Stimulated activated CD8-positive, alpha-beta memory T cell treated with anti-CD3 and anti-CD28 coated beads, Interleukin-15, amount 100 ng/mL, for 24 hours (primary cell): ENCODE data around the gene CYP3A7.
"Not testable (repeated sequence)": the region's sequence is repeated elsewhere in the genome, so short reads cannot be mapped to it uniquely, and the experiment has no call there.

Source experiments
- DNase-seq: peaks from one replicate; pipeline ENCODE4 v3.0.0-alpha.2; 2020; ENCODE audit warnings: low read depth

CYP3A7 gene

DNA sequence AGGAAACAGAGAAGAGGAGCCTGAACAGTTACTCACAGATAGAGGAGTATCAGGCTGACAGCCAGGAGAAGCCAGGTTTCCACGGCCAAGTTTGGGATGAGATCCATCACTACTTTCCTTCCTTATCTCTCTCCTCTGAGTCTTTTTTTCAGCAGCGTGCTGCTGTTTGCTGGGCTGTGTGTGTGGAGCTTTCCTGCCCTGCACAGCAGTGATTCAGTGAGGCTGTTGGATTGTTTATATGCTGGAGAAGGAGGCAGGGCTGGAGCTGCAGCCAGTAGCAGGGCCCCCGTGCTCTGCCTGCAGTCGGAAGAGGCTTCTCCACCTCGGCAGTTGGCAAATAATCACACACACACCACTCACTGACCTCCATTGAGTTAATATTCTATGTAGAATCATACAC lies at the start of gene CYP3A7:
Gene CYP3A7 (minus strand): TSS at position 210 of the 400 bp plus-strand sequence. CDS start 103 bp downstream, at position 107.
- no peak for DNase-seq

DNA sequence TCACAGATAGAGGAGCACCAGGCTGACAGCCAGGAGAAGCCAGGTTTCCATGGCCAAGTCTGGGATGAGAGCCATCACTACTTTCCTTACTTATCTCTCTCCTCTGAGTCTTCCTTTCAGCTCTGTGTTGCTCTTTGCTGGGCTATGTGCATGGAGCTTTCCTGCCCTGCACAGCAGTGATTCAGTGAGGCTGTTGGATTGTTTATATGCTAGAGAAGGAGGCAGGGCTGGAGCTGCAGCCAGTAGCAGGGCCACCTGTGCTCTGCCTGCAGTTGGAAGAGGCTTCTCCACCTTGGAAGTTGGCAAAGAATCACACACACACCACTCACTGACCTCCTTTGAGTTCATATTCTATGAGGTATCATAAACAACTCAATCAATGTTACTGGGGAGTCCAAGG lies 49.0 kb upstream of the CYP3A7 start, which contains the start of gene CYP3A4:
Gene CYP3A4 (minus strand): TSS at position 178 of the 400 bp plus-strand sequence. CDS start 103 bp downstream, at position 75.
- DNase-seq: no peak

DNA sequence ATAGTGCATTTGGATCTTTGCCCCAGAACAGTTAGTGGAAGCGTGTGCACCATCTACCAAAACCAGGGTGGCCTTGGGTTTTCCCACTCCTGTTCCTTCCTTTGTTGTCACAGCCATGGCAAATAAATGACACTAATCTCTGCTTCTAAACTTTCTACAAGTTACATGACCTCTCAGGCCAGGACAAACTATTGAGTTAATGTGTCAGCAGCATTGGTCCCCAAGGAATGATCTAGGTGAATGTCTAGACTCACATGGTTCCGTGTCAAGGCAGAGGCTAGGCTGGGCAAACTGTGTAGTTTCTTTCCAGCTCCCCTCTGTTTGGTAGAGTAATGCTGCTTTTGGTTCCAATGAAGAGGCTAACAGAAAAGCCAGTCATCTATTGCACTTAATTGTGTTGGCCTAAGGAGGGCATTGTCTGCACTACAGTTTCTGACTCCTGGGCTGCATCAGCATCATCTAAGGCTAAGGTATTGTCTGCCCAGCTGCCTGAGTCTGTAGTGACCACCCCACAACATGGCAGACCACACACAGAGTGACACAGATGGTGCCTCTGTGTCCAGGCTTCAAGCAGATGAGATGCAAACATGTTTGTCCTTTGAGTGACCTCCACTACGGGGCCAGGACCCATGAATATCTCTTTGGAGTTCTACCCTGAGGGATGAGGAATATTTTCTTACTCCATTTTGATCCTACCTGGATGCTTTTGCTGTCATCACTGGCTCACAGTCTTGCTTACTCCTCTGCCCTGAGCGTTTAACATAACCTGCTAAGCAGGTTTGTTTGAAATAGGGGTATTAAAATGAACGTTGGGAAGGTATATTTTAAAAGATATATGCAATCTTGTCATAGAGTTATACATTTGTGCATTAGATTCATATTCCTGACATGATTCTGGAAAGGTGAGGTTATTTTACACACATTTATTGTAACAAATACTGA lies 47.3 kb upstream of the CYP3A7 start:
- DNase-seq: no peak

DNA sequence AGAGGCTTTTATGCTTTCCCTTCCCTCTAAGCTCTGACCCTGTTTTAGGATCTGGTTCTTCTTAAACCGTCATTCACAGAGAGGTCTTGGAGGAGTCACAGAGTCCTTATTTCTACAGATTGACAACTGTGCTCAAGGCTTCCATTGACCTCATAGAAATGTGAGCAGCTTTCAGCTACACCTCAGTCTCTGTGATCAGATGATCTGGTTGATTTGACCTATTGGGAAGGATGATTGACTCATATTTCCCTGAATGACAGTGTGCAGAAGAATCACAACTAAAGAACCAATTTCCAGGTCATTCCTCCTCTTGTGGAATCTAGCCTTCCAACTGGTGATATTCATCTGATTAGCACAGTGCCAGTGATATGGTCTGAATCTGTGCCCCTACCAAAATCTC lies 45.6 kb upstream of the CYP3A7 start:
- no peak for DNase-seq

DNA sequence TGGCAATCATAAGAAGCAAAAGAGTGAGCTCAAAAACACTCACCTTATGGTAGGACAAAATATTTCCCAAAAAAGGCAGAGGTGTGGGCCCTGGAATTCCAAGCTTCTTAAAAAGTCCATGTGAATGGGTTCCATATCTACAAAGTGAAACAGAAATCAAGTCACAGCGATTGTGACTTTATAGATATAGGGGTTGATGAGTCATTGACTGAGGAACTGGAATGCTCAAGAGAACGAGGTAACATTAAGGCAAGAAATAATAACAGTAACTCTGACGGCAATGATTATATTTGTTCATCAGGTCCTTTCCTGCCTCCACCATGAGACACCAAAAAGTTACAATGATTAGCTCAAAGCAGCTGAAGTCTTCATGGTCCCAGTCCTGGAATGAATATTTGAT lies 45.0 kb upstream of the CYP3A7 start:
- no peak for DNase-seq

DNA sequence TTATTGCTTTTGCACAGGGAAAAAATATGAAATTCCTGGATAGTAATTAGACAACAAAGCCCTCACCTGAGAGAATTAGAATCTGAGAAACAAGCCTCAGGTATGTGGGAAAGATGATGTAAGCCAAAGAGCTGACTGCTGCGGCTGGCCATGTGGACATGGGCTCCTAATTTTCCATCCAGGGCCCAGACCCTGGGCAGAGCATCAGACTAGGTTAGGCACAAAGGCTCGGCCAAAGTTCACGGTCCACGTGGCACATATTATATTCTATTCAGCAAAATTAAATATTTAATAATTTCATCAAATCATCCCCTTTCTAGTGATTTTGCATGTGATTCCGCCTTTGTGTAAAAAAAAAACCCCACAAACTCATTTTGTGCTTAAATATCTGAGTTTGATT lies 43.9 kb upstream of the CYP3A7 start:
- no peak for DNase-seq

DNA sequence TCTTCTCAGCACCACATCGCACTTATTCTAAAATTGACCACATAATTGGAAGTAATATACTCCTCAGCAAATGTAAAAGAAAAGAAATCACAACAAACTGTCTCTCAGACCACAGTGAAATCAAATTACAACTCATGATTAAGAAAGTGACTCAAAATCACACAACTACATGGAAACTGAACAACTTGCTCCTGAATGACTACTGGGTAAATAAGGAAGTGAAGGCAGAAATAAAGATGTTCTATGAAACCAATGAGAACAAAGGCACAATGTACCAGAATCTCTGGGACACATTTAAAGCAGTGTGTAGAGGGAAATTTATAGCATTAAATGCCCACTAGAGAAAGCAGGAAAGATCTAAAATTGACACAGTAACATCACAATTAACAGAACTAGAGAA lies 38.4 kb upstream of the CYP3A7 start:
- DNase-seq: not testable (repeated sequence)

DNA sequence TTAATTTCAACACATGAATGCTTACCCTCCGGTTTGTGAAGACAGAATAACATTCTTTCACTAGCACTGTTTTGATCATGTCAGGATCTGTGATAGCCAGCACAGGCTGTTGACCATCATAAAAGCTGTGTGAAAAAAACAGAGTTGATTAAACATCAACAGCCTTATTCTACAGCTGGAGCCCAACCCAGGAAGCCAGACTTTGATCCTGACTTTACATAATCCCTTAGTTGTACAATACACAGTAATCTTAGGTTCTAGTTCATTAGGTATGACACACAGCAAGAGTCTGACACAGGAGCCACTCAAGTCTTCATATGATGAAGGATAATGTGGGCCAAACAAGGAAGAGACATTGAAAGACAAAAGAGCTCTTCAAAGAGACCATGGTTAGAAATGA lies 37.6 kb upstream of the CYP3A7 start:
- DNase-seq: no peak

DNA sequence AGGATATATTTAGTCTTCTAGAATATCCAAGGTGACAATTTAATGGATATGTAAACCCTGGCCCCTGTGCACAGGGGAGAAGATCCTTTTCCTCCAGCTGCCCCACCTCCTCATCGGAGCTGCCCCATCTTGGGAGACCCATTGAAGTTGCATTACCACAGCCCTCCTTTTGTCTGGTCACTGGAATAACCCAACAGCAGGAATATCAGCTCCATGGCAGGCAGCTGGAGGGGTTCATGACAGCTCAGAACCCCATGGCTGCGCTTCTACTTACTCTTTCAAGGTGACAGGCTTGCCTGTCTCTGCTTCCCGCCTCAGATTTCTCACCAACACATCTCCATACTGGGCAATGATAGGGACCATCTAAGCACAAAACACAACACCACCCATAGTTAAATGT lies 34.5 kb upstream of the CYP3A7 start:
- DNase-seq: not testable (repeated sequence)

DNA sequence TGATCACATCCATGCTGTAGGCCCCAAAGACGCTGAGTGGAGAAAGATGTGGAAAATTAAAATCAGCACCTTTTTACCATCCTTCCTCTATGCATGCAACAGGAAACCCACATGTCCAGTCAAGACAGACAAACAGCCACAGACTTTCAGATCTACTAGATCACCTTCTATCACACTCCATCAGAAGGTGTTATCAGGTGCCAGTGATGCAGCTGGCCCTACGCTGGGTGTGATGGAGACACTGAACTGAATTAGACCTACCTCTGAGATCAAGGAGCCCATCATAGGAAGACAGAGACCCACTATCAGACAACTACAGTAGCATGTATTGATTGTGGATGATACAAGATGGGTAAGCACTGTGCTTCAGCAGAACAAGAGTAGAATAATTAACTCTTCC lies 33.5 kb upstream of the CYP3A7 start:
- no peak for DNase-seq

DNA sequence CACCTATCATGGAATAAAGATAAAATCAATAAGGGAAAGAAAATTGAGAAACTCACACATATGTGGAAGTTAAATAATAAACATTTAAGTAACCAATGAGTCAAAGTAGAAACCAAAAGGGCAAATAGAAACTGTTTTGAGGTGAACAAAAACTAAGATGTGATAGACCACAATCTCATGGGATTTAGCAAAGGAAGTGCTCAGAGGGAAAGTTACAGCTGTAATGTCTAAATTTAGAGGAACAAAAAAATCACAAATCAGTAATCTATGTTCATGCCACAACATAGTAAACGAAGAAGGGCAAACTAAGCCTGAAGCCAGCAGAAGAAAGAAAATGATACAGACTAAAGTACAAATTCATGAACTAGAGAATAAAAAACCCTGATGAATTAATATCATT lies 32.7 kb upstream of the CYP3A7 start:
- no peak for DNase-seq

DNA sequence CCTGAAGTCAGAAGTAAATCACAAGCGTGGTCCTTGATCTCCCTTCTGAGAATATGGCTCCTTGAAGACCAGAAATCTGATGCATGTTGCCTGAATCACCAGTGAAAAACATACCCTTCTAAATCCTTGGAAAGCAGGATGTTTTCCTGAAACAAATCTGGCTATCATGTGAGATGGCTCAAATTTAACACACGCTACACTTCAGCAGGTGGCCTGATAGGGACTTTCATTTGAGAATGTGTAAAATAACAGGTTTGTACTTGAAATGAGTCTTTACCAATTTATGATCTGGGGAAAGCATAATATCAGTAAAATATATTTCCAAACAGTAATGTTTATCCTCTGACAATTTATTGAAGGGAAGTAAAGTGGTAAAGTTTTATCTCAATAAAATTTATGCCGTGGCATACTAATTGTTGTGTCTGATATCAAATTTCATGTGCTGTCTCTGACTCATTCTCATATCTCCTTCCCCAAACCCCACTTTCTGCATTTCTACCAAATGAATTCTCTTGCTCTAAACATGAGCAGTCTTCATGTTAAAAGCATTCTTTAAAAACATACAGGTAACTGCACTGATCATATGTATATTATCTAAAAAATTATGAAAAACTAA lies 31.6 kb upstream of the CYP3A7 start:
- DNase-seq: no peak

DNA sequence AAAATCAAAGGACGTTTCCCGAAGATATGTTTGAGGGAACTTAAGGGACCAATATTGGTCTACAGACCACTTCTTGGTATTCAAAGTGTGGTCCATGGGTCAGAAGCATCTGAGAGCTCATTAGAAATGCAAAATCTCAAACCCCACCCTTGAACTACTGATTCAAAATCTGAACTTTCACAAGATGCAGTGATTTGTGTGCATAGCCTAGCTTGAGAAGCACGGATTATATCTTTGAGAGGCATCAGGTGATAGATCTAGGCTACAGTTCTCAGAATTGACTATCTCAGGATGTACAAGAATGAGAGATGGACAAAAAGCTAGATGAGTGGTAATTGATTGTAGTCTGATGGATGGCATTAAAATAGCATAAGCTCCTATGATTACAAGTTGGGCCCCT lies 29.5 kb upstream of the CYP3A7 start:
- no peak for DNase-seq

DNA sequence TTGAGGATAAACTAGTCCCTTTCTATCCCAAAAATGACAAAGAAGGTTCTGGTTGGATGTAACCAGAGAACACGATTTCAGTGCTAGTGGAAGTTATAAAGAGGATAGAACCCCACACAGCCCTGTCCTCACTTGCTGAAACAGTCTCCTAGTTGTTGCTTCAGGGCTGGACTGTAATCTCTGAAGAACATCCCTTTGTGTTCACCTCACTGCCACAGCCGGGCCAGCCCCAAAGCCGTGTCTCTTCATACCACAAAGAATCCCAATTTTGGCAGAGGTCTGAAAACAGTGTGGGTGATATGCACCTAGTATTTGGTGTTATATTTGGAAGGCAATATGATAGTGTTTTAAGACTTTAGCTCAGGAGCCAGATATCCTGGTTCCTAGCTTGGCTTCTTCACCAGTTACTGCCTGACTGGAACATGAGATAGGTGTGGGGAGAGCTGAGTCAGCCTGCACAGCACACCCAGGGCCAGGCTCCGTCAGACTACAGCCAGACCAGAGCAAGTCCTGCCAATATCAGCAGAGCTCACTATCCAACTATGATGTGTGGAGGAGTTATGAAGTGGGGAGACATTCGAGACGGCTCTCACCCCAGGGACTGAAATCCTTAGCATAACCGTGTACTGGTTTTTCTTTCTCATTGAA lies 27.8 kb upstream of the CYP3A7 start:
- no peak for DNase-seq

DNA sequence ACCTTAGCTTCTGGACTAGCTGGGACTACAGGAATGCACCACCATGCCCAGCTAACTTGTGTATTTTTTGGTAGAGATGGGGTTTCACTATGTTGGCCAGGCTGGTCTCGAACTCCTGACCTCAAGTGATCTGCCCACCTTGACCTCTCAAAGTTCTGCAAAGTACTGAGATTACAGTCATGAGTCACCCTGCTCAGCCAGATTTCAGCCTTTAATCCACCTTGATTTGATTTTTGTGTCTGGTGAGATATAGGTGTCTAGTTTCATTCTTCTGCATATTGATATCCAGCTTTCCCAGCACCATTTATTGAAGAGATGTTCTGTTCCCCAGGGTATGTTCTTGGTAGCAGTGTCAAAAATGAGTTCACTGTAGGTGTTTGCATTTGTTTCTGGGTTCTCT lies 20.1 kb upstream of the CYP3A7 start:
- no peak for DNase-seq

DNA sequence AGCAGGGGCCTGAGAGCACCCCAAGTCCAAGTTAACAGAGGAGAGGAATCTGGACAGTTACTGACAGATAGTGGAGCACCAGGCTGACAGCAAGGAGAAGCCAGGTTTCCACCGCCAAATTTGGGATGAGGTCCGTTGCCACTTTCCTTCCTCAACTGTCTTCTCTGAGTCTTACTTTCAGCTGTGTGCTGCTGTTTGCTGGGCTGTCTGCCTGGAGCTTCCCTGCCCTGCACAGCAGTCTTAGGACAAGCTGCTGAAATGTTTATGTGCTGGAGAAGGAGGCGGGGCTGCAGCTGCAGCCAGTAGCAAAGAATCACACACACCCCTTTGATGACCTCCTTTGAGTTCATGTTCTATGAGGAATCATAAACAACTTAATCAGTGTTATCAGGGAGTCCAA lies 17.4 kb upstream of the CYP3A7 start:
- DNase-seq: no peak

DNA sequence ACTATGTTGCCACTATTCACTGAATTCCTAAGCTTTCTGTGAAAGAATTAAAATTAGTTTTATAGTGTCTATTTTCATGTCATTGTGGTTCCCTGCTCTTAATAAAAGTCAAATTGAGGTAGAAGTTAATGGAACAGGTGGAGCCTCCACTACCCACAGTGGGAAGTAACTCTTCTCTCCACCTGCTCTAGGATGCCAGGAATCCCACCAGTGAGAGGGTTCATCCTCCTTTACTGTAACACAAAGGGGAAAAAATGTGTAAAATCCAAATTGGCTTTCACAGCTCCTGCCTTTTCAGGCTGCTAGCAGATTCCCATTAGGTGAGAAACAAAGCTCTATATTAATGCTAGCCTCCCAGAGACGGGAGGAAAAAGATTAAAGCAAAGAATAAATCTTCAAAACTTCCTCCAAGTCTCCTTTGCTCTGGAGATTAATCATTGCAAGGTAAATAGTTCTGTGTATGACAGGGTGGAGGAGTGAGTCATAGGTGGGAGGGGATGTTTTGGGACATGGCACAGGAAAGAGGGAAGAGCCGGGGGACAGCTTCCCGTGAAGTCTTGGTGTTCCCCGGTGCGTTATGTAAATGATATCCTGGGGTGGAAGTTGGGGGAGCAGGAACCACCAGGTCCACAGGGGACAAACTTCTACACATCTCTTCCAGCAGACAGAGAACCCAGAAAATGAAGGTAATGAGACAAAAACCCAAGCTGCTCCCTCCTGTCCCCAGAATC lies 16.5 kb upstream of the CYP3A7 start:
- not testable (repeated sequence) for DNase-seq

DNA sequence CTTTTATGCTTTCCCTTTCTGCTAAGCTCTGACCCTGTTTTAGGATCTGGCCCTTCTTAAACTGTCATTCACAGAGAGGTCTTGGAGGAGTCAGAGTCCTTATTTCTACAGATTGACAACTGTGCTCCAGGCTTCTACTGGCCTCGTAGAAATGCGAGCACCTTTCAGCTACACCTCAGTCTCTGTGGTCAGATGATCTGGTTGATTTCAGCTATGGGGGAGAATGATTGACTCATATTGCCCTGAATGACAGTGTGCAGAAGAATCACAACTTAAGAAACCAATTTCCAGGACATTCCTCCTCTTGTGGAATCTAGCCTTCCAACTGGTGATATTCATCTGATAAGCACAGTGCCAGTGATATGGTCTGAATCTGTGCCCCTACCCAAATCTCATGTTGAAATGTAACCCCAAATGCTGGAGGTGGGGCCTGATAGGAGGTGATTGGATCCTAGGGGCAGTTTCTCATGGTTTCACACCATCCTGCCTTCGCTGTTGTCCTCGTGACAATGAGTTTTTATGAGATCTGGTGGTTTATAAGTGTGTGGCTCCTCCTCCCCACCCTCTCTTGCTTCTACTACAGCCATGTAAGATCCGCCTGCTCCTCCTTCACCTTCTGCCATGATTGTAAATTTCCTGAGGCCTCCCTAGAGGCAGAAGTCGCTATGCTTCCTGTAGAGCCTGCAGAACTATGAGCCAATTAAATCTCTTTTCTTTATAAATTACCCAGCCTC lies 14.0 kb upstream of the CYP3A7 start:
- no peak for DNase-seq

DNA sequence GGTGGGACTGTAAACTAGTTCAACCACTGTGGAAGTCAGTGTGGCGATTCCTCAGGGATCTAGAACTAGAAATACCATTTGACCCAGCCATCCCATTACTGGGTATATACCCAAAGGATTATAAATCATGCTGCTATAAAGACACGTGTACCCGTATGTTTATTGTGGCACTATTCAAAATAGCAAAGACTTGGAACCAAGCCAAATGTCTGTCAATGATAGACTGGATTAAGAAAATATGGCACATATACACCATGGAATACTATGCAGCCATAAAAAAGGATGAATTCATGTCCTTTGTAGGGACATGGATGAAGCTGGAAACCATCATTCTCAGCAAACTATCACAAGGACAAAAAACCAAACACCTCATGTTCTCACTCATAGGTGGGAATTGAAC lies 11.9 kb upstream of the CYP3A7 start:
- DNase-seq: not testable (repeated sequence)

DNA sequence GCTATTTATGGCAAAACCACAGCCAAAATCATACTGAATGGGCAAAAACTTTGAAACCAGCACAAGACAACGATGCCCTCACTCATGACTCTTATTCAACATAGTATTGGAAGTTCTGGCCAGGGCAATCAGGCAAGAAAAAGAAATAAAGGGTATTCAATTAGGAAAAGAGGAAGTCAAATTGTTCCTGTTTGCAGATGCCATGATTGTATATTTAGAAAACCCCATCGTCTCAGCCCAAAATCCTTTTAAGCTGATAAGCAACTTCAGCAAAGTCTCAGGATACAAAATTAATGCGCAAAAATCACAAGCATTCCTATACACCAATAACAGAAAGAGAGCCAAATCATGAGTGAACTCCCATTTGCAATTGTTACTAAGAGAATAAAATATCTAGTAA lies 10.4 kb upstream of the CYP3A7 start:
- DNase-seq: not testable (repeated sequence)

DNA sequence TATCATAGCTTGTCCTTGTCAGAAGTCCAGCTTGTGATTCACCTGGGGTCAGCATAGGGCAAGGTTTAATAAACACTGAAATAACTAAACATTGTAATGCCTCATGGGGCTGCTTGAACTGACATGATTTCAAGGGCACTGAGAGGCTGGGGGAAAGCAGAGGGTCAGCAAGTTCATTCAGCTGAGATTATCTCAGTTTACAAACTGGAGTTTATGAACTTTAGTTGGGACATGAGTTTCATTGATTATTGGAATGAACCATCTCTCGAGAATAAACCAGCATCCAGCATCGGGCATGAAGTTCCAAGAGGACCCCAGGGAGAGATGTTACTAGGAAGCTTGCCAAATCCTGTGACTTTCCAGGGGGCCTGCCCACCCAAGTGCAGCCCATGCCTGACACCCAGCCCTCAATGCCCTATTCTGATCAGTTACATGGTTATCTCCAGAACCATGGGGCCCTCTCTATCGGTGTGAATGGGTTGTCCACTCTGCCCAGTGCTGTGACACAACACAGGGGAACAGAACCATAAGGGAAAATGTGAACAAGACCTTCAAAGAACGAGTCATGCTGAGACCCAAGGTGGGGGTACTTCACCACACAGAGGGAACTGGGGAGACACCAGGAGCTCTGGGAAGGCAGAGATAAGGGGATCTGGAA lies 7.9 kb upstream of the CYP3A7 start:
- DNase-seq: no peak
